Kidney epithelial cell (primary cell): Measurements from ENCODE around the gene DPH2. TPM values are rescaled to one million over a fixed set of nuclear protein-coding genes. Genes with fewer than 3 reads are reported as not detected.

Experiments
- DNase-seq: peaks from one replicate; pipeline ENCODE4 v3.0.0-alpha.2; 2010; ENCODE audit warnings: low read depth
- H3K27me3 ChIP-seq: 2 replicates; pipeline ENCODE4 v1.6.0; 2011; ENCODE audit warnings: low read length; ENCODE audit not compliant: control insufficient read depth, insufficient read depth
- H3K36me3 ChIP-seq: 2 replicates; pipeline ENCODE4 v1.5.1; 2011; ENCODE audit warnings: low read length; ENCODE audit not compliant: control insufficient read depth, insufficient read depth
- H3K4me3 ChIP-seq: 2 replicates; pipeline ENCODE4 v1.5.1; 2011; ENCODE audit warnings: low read depth, mild to moderate bottlenecking, control low read depth, low read length
- CTCF ChIP-seq: IDR thresholded peaks from 2 replicates; pipeline ENCODE4 v1.5.1; 2011; ENCODE audit warnings: mild to moderate bottlenecking, moderate library complexity, low read length, control low read depth, inconsistent platforms; ENCODE audit not compliant: insufficient read depth, poor library complexity, severe bottlenecking
- total RNA-seq: library from RNA; depleted of rRNA; stranded (reverse); fragments of >200 nt; gene quantifications from 2 replicates; pipeline ENCODE4 v1.2.3, GENCODE V29; 2015

Gene DPH2
- total RNA-seq, 1 donor from 2014 or later: 45.8 TPM

DNA sequence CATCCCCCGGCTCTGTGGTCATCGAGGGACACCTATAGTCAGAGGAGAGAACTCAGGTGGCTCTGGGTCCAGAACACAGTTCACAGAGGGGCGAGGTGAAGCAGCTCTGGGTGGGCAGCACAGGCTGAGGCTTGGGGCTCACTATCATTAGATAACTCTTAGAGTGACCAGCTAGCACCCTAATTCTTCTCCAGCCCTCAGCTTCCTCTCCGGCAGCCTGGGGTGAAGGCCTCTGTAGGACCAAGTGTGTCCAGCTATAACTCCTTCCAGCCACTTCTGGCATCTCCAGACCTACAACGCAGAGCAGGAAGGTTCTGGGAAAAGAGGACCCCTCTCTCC, 34.9 kb upstream of the DPH2 start:
- DNase-seq: no peak
- Histone ChIP-seq H3K4me3 (no peak overlapping the region), H3K27me3 (no peaks in the 10 kb centered on the region), H3K36me3 (peaks cover 3% of the 10 kb centered on the region)
- no peak for TF ChIP-seq CTCF

DNA sequence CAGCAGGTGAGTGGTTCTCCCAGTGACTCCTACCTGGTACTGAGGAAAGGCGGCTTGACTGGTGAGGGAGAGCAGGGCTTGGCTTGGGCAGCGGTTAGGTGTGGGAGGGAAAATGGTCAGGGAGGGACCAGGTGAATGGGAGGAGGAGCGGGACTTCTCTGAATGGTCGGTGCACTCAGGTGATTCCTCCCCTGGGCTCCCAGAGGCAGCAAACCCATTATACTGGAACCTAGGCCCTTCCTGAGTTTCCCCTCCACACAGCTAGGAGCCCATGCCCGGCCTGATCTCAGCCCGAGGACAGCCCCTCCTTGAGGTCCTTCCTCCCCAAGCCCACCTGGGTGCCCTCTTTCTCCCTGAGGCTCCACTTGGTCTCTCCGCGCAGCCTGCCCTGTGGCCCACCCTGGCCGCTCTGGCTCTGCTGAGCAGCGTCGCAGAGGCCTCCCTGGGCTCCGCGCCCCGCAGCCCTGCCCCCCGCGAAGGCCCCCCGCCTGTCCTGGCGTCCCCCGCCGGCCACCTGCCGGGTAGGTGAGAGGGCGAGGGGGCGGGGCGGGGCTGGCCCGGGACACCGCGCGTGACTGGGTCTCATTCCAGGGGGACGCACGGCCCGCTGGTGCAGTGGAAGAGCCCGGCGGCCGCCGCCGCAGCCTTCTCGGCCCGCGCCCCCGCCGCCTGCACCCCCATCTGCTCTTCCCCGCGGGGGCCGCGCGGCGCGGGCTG, 33.9 kb upstream of the DPH2 start:
- Histone ChIP-seq H3K27me3 (no peaks in the 10 kb centered on the region), H3K36me3 (no peaks in the 10 kb centered on the region), H3K4me3 (peak overlapping the region; percentile 27)
- DNase-seq: no peak
- TF ChIP-seq CTCF: no peak

- DNase-seq: no peak
- Histone ChIP-seq H3K36me3 (no peaks in the 10 kb centered on the region), H3K4me3 (peak overlapping the region; percentile 19), H3K27me3 (no peaks in the 10 kb centered on the region)
- no peak for TF ChIP-seq CTCF
Observed at GRCh38 chr1:43936431-43937151, 33.2 kb upstream of the DPH2 start.

DNA sequence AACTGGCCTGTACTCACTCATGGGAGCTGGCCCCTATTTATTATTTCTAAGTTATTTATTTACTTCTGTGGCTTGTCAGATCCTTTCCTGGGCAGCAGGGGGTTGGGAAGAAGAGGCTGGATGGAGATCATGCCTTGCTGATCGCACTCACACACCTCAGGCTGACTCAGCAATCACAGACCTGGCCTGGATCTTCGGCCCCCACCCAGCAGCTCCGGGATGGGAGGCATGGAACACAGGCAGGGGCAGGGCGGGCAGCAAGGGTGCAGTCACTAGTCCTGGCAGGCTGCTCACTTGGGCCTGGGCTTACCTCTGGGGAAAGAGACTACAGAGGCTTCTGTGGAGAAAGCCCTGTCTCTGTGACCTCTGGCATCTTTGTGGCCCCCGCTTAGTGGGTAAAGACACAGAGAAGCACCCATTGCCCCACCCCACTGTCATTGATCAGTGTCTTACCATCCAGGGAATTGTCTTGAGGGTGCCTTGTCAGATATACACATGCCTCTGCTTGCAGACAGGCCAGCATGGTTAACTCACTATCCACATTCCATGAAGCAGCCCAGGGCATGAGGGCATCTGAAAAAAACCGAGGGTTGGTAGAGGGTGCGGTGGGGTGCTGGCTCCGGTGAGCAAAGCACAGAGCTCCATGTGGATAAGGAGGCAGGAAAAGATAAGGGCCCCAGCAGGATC, 32.5 kb upstream of the DPH2 start:
- peak; percentile 65 for DNase-seq
- Histone ChIP-seq H3K27me3 (no peaks in the 10 kb centered on the region), H3K4me3 (no peak overlapping the region), H3K36me3 (no peaks in the 10 kb centered on the region)
- TF ChIP-seq CTCF: no peak

- DNase-seq: no peak
- no peak for TF ChIP-seq CTCF
- no peak overlapping the region for H3K4me3 ChIP-seq
Observed at GRCh38 chr1:43938383-43938782, 31.4 kb upstream of the DPH2 start.

More at GRCh38 chr1:43938383-43938782, 31.4 kb upstream of the DPH2 start:
- Histone ChIP-seq H3K27me3 (no peaks in the 10 kb centered on the region), H3K36me3 (no peaks in the 10 kb centered on the region)
